ENCODE data around the gene APBB1.

DNA sequence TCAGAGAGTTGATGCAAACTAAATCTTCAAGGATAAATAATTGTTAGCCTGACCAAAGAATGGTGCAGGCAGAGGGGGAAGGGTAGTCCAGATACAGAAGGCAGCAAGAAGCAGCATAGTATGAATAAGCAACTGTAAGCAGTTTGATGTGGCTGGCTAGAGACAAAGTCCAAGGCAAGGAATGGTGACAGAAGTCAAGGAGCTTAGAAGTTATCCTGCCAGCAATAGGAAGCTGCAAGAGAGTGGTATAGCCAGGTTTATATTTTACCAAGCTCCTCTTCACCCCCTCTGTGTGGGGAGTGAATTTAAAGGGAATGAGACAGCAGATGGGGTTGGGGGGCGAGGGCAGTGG, 40.2 kb upstream of the APBB1 start:
- TF ChIP-seq, protein P1, sequence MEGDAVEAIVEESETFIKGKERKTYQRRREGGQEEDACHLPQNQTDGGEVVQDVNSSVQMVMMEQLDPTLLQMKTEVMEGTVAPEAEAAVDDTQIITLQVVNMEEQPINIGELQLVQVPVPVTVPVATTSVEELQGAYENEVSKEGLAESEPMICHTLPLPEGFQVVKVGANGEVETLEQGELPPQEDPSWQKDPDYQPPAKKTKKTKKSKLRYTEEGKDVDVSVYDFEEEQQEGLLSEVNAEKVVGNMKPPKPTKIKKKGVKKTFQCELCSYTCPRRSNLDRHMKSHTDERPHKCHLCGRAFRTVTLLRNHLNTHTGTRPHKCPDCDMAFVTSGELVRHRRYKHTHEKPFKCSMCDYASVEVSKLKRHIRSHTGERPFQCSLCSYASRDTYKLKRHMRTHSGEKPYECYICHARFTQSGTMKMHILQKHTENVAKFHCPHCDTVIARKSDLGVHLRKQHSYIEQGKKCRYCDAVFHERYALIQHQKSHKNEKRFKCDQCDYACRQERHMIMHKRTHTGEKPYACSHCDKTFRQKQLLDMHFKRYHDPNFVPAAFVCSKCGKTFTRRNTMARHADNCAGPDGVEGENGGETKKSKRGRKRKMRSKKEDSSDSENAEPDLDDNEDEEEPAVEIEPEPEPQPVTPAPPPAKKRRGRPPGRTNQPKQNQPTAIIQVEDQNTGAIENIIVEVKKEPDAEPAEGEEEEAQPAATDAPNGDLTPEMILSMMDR (conservative IDR thresholded peaks at IDR 0.05; ENCODE audit: low read depth, low read length): no peak
- TF ChIP-seq POLR2A (IDR thresholded peaks at IDR 0.05; ENCODE audit: low read depth, low read length): no peak
- TF ChIP-seq, protein P2, sequence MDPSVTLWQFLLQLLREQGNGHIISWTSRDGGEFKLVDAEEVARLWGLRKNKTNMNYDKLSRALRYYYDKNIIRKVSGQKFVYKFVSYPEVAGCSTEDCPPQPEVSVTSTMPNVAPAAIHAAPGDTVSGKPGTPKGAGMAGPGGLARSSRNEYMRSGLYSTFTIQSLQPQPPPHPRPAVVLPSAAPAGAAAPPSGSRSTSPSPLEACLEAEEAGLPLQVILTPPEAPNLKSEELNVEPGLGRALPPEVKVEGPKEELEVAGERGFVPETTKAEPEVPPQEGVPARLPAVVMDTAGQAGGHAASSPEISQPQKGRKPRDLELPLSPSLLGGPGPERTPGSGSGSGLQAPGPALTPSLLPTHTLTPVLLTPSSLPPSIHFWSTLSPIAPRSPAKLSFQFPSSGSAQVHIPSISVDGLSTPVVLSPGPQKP (IDR thresholded peaks at IDR 0.05; ENCODE audit: borderline replicate concordance, low read depth, low read length): no peak
